Measurements from ENCODE around the gene MTHFR. TPM values are rescaled to one million over a fixed set of nuclear protein-coding genes. Genes with fewer than 3 reads are reported as not detected.

The MTHFR gene
- polyA plus RNA-seq, 1 experiment = 8.8 TPM

GRCh38 chr1:11833497-11833896 lies 27.7 kb upstream of the MTHFR start:
- POLR2A ChIA-PET = no interaction called here
- CTCF ChIA-PET = interaction anchor here (1.0 kb wide), 1 partner anchor 61 kb away, joined by 3 read pairs; no protein-coding TSS in a partner anchor
- no peak for DNase-seq (ENCODE audit: low read depth, low spot score)
- no peaks in the 10 kb centered on the region; the same call in 1 of the 2 replicates for H3K9me3 ChIP-seq (ENCODE audit: control insufficient read depth, insufficient read depth, low read length)
- no peak overlapping the region for H3K4me3 ChIP-seq (ENCODE audit: low read depth, low read length)
- no peak for TF ChIP-seq CTCF (IDR thresholded peaks at IDR 0.05; ENCODE audit: low read depth, low read length)
- no peak overlapping the region for H3K27ac ChIP-seq (ENCODE audit: low read depth, low read length)
- H3K27me3 ChIP-seq (ENCODE audit: control insufficient read depth, insufficient read depth, low read length) = no peaks in the 10 kb centered on the region

GRCh38 chr1:11831945-11832725 lies 26.4 kb upstream of the MTHFR start:
- no peak for DNase-seq (ENCODE audit: low read depth, low spot score)
- ChIA-PET POLR2A (interaction anchor here (1.5 kb wide), 1 partner anchor 76 kb away, joined by 5 read pairs; no protein-coding TSS in a partner anchor), CTCF (interaction anchor here (1.2 kb wide), 1 partner anchor 47 kb away, joined by 4 read pairs; no protein-coding TSS in a partner anchor)
- TF ChIP-seq CTCF (IDR thresholded peaks at IDR 0.05; ENCODE audit: low read depth, low read length) = no peak
- Histone ChIP-seq H3K27me3 (ENCODE audit: control insufficient read depth, insufficient read depth, low read length) (no peaks in the 10 kb centered on the region), H3K27ac (ENCODE audit: low read depth, low read length) (no peak overlapping the region), H3K4me3 (ENCODE audit: low read depth, low read length) (no peak overlapping the region), H3K9me3 (ENCODE audit: control insufficient read depth, insufficient read depth, low read length) (no peaks in the 10 kb centered on the region)

- ChIA-PET POLR2A (no interaction called here), CTCF (interaction anchor here (1.2 kb wide), 1 partner anchor 10 kb away, joined by 4 read pairs; no protein-coding TSS in a partner anchor)
- no peak overlapping the region for H3K4me3 ChIP-seq (ENCODE audit: low read depth, low read length)
- no peak for DNase-seq (ENCODE audit: low read depth, low spot score)
- no peak for TF ChIP-seq CTCF (IDR thresholded peaks at IDR 0.05; ENCODE audit: low read depth, low read length)
- no peaks in the 10 kb centered on the region for H3K9me3 ChIP-seq (ENCODE audit: control insufficient read depth, insufficient read depth, low read length)
- H3K27ac ChIP-seq (ENCODE audit: low read depth, low read length) = no peak overlapping the region
- no peaks in the 10 kb centered on the region for H3K27me3 ChIP-seq (ENCODE audit: control insufficient read depth, insufficient read depth, low read length)
Measured at GRCh38 chr1:11828511-11828910, 22.7 kb upstream of the MTHFR start.

- Histone ChIP-seq H3K27ac (ENCODE audit: low read depth, low read length) (no peak overlapping the region), H3K27me3 (ENCODE audit: control insufficient read depth, insufficient read depth, low read length) (no peaks in the 10 kb centered on the region), H3K4me3 (ENCODE audit: low read depth, low read length) (no peak overlapping the region), H3K9me3 (ENCODE audit: control insufficient read depth, insufficient read depth, low read length) (no peaks in the 10 kb centered on the region)
- no peak for TF ChIP-seq CTCF (IDR thresholded peaks at IDR 0.05; ENCODE audit: low read depth, low read length)
- POLR2A ChIA-PET = no interaction called here
- no peak for DNase-seq (ENCODE audit: low read depth, low spot score)
- CTCF ChIA-PET = no interaction called here
Measured at GRCh38 chr1:11826946-11827345, 21.2 kb upstream of the MTHFR start.

GRCh38 chr1:11825131-11825530 lies 19.4 kb upstream of the MTHFR start:
- ChIA-PET POLR2A (no interaction called here), CTCF (interaction anchor here (1.1 kb wide), 1 partner anchor 13 kb away, joined by 4 read pairs; no protein-coding TSS in a partner anchor)
- no peak for TF ChIP-seq CTCF (IDR thresholded peaks at IDR 0.05; ENCODE audit: low read depth, low read length)
- Histone ChIP-seq H3K4me3 (ENCODE audit: low read depth, low read length) (no peak overlapping the region), H3K27ac (ENCODE audit: low read depth, low read length) (no peak overlapping the region), H3K27me3 (ENCODE audit: control insufficient read depth, insufficient read depth, low read length) (no peaks in the 10 kb centered on the region), H3K9me3 (ENCODE audit: control insufficient read depth, insufficient read depth, low read length) (no peaks in the 10 kb centered on the region)
- DNase-seq (ENCODE audit: low read depth, low spot score) = no peak
